PC-3 (cell line): ENCODE results near the gene NUDT15.

ENCODE experiments used
- EZH2phosphoT487 ChIP-seq: fragments of 300-600 bp; sonication (generic); IDR thresholded peaks from 2 replicates; pipeline ENCODE4 v1.6.1; 2018; ENCODE audit warnings: mild to moderate bottlenecking, antibody characterized with exemption, low read length, borderline replicate concordance
- TF ChIP-seq, protein P1 (sequence below): fragments of 300-600 bp; sonication (generic); conservative IDR thresholded peaks from 2 replicates; pipeline ENCODE4 v1.5.1; 2017; ENCODE audit warnings: antibody characterized with exemption, low read depth, mild to moderate bottlenecking, low read length

DNA sequence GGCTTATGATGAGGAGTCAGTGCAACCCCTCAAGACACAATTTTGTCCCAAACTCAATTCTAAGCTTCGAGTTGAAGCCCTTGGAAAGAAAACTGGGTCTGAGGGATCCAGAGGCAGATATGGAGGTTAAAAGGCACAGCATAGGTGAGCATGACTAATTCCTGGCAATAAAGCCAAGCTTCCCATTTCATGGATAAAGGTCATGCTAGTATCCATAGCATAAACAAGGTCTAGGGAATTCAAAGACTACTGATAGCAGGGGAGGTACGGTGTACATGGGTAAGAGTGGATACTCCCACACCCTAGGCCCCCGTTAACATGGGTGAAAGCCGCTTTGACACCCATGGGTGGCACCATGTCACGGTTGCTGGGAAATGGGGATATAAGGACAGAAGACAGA, 33.4 kb downstream of the NUDT15 start:
- TF ChIP-seq, protein P1, sequence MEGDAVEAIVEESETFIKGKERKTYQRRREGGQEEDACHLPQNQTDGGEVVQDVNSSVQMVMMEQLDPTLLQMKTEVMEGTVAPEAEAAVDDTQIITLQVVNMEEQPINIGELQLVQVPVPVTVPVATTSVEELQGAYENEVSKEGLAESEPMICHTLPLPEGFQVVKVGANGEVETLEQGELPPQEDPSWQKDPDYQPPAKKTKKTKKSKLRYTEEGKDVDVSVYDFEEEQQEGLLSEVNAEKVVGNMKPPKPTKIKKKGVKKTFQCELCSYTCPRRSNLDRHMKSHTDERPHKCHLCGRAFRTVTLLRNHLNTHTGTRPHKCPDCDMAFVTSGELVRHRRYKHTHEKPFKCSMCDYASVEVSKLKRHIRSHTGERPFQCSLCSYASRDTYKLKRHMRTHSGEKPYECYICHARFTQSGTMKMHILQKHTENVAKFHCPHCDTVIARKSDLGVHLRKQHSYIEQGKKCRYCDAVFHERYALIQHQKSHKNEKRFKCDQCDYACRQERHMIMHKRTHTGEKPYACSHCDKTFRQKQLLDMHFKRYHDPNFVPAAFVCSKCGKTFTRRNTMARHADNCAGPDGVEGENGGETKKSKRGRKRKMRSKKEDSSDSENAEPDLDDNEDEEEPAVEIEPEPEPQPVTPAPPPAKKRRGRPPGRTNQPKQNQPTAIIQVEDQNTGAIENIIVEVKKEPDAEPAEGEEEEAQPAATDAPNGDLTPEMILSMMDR = no peak
- no peak for TF ChIP-seq EZH2phosphoT487
